GM21529 (cell line): ENCODE data around the gene FEM1B.
A peak's percentile ranks its signal among the peaks of the same experiment; 100 is the strongest.
"Not testable (repeated sequence)": the region's sequence is repeated elsewhere in the genome, so short reads cannot be mapped to it uniquely, and the experiment has no call there.

Experiments
- ATAC-seq: cut with Tn5 transposase; IDR thresholded peaks from one replicate; pipeline ENCODE4 v1.9.1; 2021; ENCODE audit not compliant: unreplicated experiment

FEM1B gene

DNA sequence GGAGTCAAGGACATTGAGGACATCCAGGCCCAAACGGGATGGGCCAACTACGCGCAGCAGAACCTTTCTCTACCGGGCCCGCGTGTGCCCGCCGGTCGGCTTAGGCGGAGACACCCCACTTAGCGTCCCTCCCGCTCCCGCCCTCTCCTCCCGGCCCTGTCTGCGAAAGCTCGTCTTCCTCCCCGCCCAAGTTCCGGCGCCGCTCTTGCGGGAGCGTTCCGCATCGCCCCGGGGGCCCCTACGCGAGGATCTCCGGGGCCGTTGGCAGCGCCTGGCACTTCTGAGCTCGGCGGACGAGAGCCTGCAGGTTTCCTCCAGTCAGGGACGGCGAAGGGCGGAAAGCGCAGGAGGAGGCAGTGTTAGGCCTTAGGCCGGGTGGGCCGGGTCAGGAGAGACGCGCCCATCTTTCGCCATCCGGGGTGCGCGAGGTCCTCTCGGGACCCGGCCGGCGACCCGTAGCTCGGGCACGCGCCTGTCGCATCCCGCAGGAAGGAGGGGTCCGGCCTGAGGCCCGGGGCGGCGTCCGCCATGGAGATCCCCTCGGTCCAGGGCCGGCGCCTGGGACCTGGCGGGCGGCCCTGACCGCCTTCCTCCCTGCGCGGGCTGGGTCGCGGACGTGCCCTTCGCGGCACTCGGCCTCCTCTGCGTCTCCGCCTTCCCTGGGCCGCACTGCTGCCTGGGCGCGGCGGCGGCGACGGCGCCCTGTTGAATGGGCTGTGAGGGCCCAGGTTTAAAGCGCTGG is at the start of gene FEM1B:
TSS of gene FEM1B (plus strand) at position 143 of the 742 bp plus-strand sequence. CDS start 673 bp downstream, outside the sequence.
- peak; percentile 75 for ATAC-seq

DNA sequence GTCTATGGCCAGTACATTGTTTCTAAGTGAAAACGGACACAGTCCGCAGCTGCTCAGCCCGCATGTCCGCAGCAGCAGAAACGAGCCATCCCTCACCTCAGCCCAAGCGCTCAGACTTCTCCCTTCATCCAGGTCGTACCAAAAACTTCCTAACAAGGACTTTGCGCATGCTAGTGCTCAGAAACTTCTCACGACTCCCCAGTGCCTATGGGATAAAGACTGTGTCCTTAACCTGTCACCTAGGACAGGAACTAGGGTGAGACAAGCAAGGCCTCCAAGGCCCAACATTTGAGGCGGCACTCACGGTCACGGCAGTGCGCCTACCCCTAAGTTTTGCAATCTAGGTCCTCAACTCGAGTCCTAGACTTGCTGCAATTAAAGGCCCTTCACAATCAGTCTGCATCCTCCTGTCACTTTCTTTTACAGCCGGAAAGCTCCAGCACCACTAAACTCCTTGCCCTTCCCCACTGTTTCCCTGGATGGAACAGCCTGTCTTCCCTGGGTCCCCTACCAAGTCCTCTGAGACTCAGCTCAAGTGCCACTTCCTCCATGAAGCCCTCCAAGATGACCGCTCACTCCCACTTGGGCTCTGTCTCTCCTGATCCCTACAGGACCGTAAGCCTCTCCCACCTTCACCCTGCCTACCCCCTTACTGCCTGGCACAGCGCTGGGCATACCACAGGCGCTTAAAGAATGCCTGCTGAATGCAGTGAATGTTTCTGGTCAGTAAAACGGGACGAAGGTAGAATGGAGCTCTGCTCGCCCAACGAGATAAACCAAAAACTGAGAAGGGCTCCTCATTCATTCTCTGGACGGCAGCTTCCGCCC is 49.2 kb upstream of the FEM1B start:
- ATAC-seq: no peak

DNA sequence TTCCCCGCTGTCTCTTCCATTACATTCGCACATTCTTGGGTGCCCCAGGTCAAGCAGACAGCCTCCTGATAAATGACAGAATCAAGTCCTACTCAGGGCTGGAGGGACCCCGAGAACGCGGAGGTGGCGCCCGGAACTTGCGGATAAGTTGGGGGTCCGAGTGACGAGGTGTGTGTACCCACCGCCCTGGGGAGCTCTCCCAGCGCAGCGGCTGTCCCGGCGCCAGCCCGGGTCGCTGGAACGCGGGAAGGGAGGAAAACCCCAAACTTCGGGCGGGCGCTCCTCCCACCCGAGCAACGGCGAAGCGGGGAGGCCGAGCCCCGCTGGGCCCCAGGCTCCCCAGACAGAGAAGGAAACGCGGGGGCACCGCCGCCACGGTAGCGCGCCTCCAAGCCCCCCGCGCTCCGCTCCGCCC is 48.6 kb upstream of the FEM1B start:
- ATAC-seq: peak; percentile 9

DNA sequence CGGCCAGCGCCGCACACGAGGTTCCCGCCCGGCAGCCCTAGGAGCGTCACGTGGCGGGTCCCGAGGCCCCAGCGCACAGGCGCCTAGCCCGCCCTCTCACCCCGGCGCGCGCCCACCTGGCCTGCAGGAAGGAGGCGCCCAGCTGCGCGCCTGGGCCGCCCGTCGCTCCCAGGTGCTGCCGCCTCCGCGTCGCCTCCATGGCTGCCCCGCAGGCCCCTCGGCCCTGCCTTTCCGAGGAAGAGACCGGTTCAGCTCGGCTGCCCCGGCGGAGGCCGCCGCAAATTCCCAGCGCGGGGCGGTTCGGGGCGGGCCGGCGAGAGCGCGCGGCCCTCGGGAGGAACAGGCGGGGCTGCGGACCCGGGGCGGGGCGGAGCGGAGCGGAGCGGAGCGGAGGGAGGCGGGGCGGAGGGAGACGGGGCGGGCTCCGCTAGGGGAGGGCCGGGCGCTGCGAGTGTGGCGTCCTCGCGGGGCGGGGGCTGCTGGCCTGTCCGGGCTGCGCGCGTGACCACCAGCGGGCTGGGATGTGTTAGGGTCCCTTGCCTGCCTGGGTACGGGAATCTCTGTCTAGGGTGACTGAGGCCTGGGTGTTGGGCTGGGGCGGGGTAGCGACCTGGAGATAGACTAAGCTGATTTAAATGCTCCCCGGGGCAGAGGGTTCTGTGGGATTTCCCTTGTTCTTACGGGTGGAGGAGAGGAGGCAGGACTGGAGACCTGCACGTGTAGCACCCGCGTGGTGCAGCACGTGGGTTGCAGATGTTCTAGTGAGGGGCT is 48.0 kb upstream of the FEM1B start, which contains the start of gene CLN6:
TSS of gene CLN6 (minus strand) at position 343 of the 771 bp plus-strand sequence. CDS start at position 199, 144 bp downstream.
- ATAC-seq: peak; percentile 61

DNA sequence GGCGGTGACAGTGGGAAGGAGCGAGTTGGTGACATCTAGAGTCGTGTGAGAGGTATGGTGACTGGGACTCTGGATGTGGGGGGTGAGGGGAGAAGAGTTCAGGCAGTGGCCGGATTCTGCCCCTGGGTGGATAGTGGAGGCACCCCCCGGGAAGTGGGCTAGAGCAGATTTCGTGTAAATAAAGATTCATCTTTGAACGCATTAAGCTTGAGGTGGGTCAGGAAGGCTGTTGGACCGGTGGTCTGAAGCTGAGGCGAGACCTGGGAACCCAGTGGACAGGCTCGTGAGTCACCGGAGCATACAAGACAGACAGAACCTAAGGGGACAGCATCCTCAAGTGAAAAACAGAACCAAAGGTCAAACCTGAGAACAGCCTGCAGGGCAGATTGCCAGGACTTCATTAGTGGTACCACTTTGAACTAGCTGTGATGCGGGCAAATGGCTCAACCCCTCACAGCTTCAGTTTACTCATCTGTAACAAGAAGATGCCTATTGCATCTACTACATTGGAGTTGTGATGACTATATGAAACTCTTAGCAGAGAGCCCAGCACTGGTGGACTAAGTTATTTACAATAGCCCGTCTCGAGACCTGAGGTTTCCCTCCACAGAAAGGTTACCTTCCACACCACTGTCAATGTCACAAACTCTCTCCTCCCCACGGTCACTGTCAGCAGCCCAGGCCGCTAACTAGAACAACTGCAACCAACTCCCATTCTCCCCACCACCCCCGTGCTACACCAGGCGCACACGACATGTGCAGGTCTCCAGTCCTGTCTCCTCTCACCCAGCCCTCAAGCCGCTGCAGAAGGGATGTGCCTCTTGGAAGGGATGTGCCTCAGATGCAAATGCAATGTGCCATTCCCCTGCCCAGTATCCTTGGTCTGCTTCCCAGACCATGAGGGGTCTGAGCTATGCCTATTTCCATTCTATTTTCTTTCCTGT is 47.1 kb upstream of the FEM1B start:
- peak; percentile 10 for ATAC-seq

DNA sequence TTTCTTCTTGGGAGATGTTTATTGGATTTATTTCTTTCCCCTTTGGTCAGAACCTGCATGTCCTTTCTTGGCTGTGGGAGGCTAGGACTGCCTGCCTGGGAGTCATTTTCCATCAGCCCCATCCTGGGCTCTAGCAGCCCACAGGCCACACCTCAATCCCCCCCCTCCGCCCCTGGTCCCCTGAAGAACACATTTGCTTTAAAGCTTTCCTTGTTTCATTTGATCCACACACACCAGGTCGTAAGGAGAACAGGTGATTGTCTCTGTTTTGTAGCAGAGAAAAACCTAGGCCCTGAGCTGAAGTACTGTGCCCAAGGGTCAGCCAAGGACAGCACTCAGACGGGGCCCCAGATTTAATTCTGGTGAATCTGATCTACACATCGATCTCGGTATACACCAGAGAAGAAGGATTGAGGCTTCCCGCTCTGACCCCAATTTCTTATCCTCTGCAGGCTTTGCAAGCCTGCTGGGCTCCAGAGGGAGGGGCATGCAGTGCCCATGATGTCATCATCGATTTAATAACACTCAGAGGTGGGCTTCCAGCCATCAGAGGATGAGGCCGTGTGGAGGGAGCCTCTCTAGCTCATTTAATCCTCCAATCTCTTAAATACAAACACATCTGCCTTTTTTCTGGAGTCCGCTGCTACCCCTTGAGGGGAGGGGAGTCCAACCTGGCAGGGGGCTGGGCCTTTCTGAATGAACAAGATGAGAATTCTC is 46.3 kb upstream of the FEM1B start:
- ATAC-seq: no peak

DNA sequence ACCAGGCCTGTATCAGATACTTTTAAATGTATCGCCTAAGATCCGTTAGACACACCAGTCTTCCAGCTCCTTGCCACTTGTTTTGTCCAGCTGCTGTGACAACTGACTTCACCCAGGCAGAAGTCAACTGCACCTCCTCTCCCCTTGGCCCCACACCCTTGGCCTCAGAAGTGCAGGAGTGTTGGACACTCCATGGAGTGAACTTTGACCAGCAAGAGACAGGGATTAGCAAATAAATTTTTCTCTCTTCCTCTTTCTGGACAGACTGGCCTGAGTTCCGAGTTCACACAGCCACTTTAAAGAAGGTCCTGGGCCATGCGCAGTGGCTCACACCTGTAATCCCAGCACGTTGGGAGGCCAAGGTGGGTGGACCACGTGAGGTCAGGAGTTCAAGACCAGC is 45.1 kb upstream of the FEM1B start:
- ATAC-seq: no peak

DNA sequence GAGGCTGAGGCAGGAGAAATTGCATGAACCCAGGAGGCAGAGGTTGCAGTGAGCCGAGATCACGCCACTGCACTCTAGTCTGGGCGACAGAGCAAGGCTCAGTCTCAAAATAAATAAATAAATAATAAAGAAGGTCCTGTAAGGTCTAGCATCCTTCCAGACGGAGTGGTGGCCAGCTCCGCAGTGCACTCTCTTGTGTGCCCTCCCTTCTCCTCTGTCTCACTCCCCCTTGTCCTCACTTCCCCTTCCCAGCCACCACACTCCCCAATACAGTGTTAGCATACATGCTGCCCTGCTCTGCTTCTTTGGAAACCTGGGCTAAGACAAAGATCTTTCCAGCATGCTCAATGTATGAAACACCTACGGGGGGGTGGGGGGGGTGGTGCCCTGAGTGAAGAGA is 44.6 kb upstream of the FEM1B start:
- no peak for ATAC-seq

DNA sequence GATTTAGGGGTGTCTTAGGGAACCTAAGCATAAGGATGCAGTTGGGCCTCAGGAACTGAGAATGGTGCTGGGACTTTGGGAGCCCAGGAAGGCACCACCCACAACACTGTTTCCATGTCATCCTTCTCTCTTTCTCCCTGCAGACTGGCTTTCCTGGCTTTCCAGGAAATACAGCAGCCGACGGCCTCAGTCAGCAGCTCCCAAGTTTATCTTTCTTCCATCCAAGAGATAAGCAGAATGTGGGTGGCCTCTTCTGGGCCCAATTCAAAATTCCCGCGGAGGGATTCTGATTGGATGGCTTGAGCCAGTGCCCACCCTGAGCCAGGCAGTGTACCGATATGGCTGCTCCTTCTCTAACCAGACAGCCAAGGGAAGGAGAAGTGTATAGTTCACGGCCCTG is 43.5 kb upstream of the FEM1B start:
- ATAC-seq: no peak

DNA sequence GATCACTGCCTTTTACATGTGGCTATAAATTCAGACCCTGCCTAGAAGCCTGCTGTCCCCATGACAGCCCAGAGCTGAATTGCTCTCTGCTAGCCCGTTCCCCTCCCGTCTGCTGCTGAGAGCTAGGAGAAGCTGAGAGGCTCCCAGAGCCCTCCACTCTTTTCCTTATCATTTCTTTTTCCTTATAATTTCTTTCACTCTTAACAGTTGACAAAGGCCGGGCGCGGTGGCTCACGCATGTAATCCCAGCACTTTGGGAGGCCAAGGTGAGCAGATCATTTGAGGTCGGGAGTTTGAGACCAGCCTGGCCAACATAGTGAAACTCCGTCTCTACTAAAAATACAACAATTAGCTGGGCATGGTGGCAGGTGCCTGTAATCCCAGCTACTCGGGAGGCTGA is 43.0 kb upstream of the FEM1B start:
- ATAC-seq: not testable (repeated sequence)

DNA sequence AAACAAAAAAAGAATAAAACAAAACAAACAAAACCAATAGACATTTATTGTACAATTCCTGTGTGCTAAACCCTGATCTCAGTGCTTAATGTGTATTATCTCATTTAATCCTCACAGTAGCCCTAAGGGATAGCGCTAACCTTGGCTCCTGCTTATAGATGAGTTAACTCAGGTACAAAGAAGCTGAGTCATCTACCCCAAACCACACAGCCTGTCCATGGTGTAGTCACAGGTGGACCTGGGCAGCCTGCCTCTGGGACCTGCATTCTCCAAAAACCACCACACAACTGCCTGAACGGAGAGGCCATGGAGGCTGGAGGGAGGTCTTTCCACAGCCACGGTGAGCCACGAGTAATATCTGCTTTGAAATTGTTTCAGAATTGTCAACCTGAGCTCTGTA is 42.5 kb upstream of the FEM1B start:
- no peak for ATAC-seq

DNA sequence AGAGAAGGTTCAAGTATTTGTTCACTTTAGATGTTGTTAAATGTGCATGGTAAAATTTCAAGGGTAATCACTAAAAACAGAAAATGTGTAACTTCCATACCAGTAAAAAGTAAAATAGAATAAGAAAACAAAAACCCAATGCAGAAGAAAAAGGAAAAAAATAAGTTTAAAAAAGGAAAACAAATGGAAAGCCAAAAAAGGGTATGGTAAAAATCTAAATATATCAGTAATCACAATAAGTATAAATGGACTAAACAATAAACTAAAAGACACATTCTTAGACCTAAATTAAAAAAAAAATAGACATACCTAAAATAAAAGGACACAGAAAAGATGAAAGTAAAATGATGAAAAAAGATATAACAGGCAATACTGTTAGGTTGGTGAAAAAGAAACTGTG is 38.5 kb upstream of the FEM1B start:
- ATAC-seq: no peak

DNA sequence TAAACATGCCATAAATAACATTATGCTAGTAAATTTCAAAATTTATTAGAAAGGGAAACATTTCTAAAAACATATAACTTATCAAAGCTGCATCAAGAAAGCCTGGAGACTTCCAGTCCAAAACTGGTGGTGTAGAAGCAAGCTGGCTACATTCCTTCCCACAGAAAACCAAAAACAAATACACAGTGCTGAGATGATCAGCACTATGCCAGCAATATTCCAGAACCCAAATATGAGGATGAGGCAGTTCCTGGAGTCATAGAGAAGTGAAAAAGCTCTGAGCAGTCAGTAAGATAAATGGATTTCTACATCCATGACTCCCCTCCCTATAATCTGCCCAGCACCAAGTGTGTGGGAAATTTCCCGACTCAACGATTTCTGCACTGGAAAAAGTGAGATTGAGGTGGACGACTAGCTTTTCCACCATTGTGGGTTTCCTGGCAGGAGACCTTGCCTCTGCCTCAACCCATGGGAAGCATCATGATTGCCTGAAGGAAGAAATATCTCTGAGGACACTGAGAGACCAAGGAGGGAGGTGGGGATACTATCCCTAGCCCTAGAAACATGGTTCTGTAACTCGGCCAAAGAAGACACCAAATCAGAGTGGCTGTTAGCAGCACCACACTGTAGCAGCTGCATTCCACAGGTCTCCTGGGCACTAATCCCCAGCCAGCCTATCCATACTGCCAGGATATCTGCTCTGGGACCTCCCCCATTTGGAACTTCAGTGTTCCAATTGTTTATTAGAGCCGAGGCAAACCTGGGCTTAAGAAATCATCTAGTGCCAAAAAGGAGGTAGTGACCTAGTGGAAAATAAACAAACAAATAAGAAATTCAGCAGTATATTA is 36.2 kb upstream of the FEM1B start:
- no peak for ATAC-seq

DNA sequence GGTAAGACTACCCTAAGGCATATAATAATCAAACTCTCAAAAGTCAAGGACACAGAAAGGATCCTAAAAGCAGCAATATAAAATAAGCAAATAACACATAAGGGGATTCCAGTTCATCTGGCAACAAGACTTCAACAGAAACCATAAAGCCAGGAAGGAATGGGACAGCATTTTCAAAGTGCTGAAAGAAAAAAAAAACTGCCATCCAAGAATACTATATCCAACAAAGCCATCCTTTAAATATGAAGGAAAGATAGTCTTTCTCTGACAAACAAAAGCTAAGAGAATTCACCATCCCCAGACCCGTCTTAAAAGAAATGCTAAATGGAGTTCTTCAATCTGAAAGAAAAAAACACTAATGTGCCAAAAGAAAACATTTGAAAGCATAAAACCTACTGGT is 33.3 kb upstream of the FEM1B start:
- ATAC-seq: no peak

DNA sequence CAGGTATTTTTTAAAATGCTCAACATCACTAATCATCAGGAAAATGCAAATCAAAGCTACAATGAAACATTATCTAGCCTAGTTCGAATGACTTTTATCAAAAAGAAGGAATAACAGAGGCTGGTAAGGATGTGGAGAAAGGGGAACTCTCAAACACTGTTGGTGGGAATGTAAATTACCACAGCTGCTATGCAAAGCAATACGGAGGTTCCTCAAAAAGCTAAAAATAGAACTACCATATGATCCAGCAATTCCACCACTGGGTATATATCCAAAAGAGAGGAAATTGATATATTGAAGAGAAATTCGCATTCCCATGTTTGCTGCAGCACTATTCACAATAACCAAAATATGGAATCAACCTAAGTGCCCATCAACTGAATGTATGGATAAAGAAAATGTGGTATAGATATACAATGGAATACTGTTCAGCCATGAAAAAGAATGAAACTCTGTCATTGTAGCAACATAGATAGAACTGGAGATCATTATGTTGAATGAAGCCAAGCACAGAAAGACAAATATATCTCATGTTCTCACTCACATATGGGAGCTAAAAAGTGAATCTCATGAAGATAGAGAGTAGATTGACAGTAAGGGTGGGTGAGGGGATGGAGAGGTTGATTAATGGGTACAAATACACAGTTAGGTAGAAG is 28.4 kb upstream of the FEM1B start:
- no peak for ATAC-seq

DNA sequence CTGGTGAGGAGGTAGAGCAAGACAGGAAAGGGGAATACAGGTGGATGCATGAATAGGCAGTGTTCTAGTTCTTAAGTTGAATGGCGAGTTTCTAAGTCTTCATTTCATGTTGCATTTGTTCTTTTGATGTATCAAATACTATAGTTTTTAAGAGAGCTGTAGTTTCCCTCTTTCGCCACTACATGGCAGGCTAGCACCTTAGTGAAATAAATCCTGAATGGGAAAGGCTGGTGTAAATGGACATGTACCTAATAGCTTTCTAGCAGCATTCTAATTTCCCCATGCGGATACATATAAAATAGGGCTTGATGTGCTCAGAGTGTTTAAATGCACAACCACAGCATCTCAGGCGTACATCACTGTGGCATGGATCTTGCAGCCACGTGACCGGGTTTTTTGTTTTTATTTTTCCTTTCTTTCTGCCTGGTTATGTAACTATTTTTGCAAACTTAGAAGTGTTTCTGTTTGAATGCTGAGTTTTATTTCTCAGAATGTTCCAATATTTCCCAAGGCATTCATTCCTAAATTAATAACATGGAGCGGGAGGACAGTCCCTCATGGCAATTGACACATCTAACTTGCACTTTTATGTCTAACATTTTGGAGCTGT is 24.5 kb upstream of the FEM1B start:
- ATAC-seq: no peak

DNA sequence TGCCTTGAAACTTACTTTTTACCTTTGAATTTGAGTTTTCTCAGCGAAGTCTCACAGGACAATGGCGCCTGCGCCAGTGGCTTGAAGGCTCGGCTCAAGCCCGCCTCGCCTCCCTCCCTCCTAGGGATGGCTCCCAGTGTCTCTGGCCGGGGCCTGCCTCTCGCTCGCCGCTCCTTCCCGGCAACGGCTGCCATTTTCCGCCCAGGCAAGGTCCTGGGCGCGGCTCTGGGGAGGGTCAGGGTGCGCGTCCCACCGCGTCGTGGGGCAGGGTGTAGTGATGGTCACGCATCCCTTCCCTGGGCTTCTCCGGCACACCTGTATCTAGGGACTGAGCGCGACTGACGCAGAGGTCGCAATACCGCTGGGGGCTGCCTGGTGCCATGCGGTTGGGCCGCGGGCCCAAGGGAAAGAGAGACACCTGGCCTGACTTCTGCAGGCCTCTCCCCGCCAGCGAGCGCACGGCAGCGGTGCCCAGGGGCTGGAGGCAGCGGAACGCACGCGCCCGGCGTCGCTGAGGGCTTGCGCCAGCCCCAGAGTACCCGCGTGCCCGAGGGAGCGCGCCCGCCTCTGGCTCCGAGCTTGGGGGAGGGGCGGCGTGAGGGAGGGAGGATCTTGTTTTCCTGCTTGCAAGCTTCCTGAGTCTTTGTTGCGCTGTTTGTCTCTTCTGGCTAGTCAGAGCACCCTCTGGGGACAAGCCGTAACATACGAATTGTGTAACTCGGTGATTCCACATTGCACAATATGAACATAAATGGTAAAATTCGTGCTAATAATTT is 20.7 kb upstream of the FEM1B start:
- no peak for ATAC-seq
